Measurements from ENCODE around the gene FGF1.

FGF1 gene

DNA sequence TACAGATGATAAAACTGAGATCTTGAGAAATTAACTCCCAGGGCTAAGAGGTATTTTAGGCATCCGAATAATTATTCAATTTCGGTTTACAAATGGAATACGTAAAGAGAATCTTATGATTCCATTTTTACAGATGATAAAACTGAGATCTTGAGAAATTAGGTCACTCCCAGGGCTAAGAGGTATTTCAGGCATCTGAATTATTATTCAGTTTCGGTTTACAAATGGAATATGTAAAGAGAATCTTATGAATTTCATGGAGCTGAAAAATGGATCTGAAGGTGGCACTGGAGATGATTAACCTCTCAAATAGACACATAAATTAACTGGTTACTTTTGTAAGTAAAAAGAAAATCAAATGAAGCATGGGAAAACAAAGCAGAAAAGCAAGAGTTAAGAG is 44.2 kb downstream of the FGF1 start:
- H3K9me2 ChIP-seq (ENCODE audit: low read depth, low read length): no peaks in the 10 kb centered on the region
- no peak overlapping the region for H3K27ac ChIP-seq (ENCODE audit: low read depth, low read length, poor library complexity, severe bottlenecking)
- H3K36me3 ChIP-seq (ENCODE audit: insufficient read depth, low read length): no peaks in the 10 kb centered on the region
- no peaks in the 10 kb centered on the region for H3K4me1 ChIP-seq (ENCODE audit: insufficient read depth, low read length, severe bottlenecking)
- H3K27me3 ChIP-seq (ENCODE audit: insufficient read depth, low read length): no peaks in the 10 kb centered on the region
- no peaks in the 10 kb centered on the region for H3F3A ChIP-seq (ENCODE audit: insufficient read depth, low read length)
- no peaks in the 10 kb centered on the region for H3K9me3 ChIP-seq (ENCODE audit: low read length)
- H3K9ac ChIP-seq (ENCODE audit: low read length): no peak overlapping the region
- no peak overlapping the region for H3K4me3 ChIP-seq (ENCODE audit: low read depth, low read length, poor library complexity, severe bottlenecking)
- no peaks in the 10 kb centered on the region for H4K20me1 ChIP-seq (ENCODE audit: insufficient read depth, low read length)
- H3K4me2 ChIP-seq (ENCODE audit: low read length): no peak overlapping the region
- H2AFZ ChIP-seq (ENCODE audit: low read length): no peak overlapping the region
- no peaks in the 10 kb centered on the region for H3K79me2 ChIP-seq (ENCODE audit: insufficient read depth, low read length)
- TF ChIP-seq, protein P1, sequence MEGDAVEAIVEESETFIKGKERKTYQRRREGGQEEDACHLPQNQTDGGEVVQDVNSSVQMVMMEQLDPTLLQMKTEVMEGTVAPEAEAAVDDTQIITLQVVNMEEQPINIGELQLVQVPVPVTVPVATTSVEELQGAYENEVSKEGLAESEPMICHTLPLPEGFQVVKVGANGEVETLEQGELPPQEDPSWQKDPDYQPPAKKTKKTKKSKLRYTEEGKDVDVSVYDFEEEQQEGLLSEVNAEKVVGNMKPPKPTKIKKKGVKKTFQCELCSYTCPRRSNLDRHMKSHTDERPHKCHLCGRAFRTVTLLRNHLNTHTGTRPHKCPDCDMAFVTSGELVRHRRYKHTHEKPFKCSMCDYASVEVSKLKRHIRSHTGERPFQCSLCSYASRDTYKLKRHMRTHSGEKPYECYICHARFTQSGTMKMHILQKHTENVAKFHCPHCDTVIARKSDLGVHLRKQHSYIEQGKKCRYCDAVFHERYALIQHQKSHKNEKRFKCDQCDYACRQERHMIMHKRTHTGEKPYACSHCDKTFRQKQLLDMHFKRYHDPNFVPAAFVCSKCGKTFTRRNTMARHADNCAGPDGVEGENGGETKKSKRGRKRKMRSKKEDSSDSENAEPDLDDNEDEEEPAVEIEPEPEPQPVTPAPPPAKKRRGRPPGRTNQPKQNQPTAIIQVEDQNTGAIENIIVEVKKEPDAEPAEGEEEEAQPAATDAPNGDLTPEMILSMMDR (IDR thresholded peaks at IDR 0.05; ENCODE audit: low read length): no peak

DNA sequence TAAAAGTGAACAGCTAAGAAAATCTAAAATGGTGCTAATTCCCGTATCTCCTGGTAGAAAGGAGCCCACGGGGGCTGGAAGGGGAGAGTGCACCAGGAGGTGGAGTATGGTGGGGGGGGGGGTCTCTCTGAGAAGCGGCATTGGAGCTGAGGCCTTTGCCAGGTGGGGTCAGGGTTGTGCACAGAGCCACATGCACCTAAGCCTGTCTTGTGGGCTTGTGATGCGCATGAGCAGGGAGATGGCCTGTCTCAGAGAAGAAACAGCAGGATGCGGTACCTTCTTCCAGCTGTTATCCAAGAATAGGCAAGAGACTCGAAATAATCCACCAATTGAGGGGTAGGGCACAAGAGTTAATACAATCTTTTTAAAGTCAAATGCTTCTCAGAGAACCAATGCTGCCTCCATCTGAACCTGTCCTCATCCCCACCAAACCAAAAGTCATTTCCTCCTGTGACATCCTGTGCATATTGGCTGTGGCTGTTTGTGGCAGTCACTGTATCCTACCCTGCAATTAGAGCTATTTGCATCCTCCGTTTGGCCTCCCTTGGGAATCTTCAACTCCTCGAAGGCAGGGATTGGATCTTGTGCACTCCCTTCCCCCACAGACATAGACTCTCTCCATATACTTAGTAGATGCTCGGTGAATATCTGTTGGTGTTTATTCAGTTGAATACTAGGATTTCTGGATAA is 45.4 kb downstream of the FGF1 start:
- TF ChIP-seq, protein P1 (IDR thresholded peaks at IDR 0.05; ENCODE audit: low read length): no peak
- no peak for TF ChIP-seq EZH2 (IDR thresholded peaks at IDR 0.05; ENCODE audit: borderline replicate concordance, low read length)
- H4K20me1 ChIP-seq (ENCODE audit: insufficient read depth, low read length): no peaks in the 10 kb centered on the region
- no peak overlapping the region for H3K27ac ChIP-seq (ENCODE audit: low read depth, low read length, poor library complexity, severe bottlenecking)
- H3K4me1 ChIP-seq (ENCODE audit: insufficient read depth, low read length, severe bottlenecking): no peaks in the 10 kb centered on the region
- no peaks in the 10 kb centered on the region for H3K79me2 ChIP-seq (ENCODE audit: insufficient read depth, low read length)
- no peaks in the 10 kb centered on the region for H3K9me2 ChIP-seq (ENCODE audit: low read depth, low read length)
- H3K9ac ChIP-seq (ENCODE audit: low read length): no peak overlapping the region
- no peaks in the 10 kb centered on the region for H3F3A ChIP-seq (ENCODE audit: insufficient read depth, low read length)
- no peaks in the 10 kb centered on the region for H3K9me3 ChIP-seq (ENCODE audit: low read length)
- H2AFZ ChIP-seq (ENCODE audit: low read length): no peak overlapping the region
- no peak overlapping the region for H3K4me3 ChIP-seq (ENCODE audit: low read depth, low read length, poor library complexity, severe bottlenecking)
- no peak overlapping the region for H3K4me2 ChIP-seq (ENCODE audit: low read length)
- H3K27me3 ChIP-seq (ENCODE audit: insufficient read depth, low read length): no peaks in the 10 kb centered on the region
- H3K36me3 ChIP-seq (ENCODE audit: insufficient read depth, low read length): no peaks in the 10 kb centered on the region

DNA sequence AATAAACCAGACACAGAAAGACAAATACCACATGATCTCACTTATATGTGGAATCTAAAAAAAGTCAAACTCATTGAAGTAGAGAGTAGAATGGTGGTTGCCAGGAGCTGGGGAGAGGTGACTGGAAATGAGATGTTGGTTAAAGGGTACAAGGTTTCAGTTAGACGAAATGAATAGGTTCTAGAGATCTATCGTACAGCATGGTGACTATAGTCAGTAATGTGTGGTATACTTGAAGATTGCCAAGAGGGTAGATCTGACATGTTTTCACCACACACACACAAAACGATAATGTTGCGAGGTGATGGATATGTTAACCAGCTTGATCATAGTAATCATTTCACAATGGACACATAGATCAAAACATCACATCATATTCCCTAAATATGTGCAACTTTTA is 46.4 kb downstream of the FGF1 start:
- no peaks in the 10 kb centered on the region for H3K4me1 ChIP-seq (ENCODE audit: insufficient read depth, low read length, severe bottlenecking)
- no peaks in the 10 kb centered on the region for H3K9me2 ChIP-seq (ENCODE audit: low read depth, low read length)
- no peak overlapping the region for H3K4me2 ChIP-seq (ENCODE audit: low read length)
- H3K79me2 ChIP-seq (ENCODE audit: insufficient read depth, low read length): no peaks in the 10 kb centered on the region
- no peak overlapping the region for H2AFZ ChIP-seq (ENCODE audit: low read length)
- H3F3A ChIP-seq (ENCODE audit: insufficient read depth, low read length): no peaks in the 10 kb centered on the region
- H3K9ac ChIP-seq (ENCODE audit: low read length): no peak overlapping the region
- TF ChIP-seq, protein P1 (IDR thresholded peaks at IDR 0.05; ENCODE audit: low read length): no peak
- TF ChIP-seq EZH2 (IDR thresholded peaks at IDR 0.05; ENCODE audit: borderline replicate concordance, low read length): no peak
- no peak overlapping the region for H3K4me3 ChIP-seq (ENCODE audit: low read depth, low read length, poor library complexity, severe bottlenecking)
- H4K20me1 ChIP-seq (ENCODE audit: insufficient read depth, low read length): no peaks in the 10 kb centered on the region
- H3K27me3 ChIP-seq (ENCODE audit: insufficient read depth, low read length): no peaks in the 10 kb centered on the region
- no peaks in the 10 kb centered on the region for H3K9me3 ChIP-seq (ENCODE audit: low read length)
- H3K36me3 ChIP-seq (ENCODE audit: insufficient read depth, low read length): no peaks in the 10 kb centered on the region
- H3K27ac ChIP-seq (ENCODE audit: low read depth, low read length, poor library complexity, severe bottlenecking): no peak overlapping the region
